Measurements from ENCODE around the gene ITGA4. TPM values are rescaled to one million over a fixed set of nuclear protein-coding genes. Genes with fewer than 3 reads are reported as not detected.

ITGA4 gene
- total RNA-seq, 1 experiment from 2014 or later = 4.6 TPM

DNA sequence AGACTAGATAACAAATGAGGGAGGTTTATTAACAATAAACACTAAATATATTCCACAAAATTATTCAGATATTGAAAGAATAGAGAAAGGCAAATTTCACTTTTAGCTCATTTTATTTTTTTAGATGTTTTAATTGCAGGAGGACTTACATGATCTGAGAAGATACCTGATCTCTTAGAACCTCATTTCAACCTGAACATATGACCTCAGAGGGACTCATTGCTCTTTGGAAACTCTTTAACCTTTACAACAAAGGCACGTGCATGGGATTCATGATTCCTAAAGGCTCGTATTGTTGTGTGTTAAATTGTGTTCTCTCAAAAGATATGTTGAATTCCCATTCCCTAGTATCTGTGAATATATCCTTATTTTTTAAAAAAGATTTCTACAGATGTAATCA is 35.7 kb upstream of the ITGA4 start:
- no TSS peak for BruUV-seq (replicated peaks)
- no peak overlapping the region for H3K4me3 ChIP-seq (ENCODE audit: low read depth, low read length, poor library complexity, severe bottlenecking)
- TF ChIP-seq EZH2 (IDR thresholded peaks at IDR 0.05; ENCODE audit: borderline replicate concordance, low read depth, low read length, poor library complexity, severe bottlenecking) = no peak
- TF ChIP-seq, protein P1, sequence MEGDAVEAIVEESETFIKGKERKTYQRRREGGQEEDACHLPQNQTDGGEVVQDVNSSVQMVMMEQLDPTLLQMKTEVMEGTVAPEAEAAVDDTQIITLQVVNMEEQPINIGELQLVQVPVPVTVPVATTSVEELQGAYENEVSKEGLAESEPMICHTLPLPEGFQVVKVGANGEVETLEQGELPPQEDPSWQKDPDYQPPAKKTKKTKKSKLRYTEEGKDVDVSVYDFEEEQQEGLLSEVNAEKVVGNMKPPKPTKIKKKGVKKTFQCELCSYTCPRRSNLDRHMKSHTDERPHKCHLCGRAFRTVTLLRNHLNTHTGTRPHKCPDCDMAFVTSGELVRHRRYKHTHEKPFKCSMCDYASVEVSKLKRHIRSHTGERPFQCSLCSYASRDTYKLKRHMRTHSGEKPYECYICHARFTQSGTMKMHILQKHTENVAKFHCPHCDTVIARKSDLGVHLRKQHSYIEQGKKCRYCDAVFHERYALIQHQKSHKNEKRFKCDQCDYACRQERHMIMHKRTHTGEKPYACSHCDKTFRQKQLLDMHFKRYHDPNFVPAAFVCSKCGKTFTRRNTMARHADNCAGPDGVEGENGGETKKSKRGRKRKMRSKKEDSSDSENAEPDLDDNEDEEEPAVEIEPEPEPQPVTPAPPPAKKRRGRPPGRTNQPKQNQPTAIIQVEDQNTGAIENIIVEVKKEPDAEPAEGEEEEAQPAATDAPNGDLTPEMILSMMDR (conservative IDR thresholded peaks at IDR 0.05; ENCODE audit: low read depth, low read length) = no peak
- POLR2A ChIA-PET (ENCODE audit: low non-redundant PET) = no interaction called here
- H3K27ac ChIP-seq (ENCODE audit: low read depth, low read length, poor library complexity, severe bottlenecking) = no peak overlapping the region
- DNase-seq (ENCODE audit: low spot score) = no peak
- no peaks in the 10 kb centered on the region for H3K9me3 ChIP-seq (ENCODE audit: low read depth, low read length, poor library complexity, severe bottlenecking)
- intact Hi-C loops (cut with micrococcal nuclease; ENCODE audit: unreplicated experiment) = no loop called here
- CTCF ChIA-PET = no interaction called here
- H3K27me3 ChIP-seq (replicated peaks; ENCODE audit: insufficient read depth, low read depth, low read length, poor library complexity) = no peaks in the 10 kb centered on the region
- no peaks in the 10 kb centered on the region for H3K4me1 ChIP-seq (ENCODE audit: insufficient read depth, low read length, poor library complexity, severe bottlenecking)
- H3K36me3 ChIP-seq (ENCODE audit: insufficient read depth, low read length, poor library complexity, severe bottlenecking) = no peaks in the 10 kb centered on the region

DNA sequence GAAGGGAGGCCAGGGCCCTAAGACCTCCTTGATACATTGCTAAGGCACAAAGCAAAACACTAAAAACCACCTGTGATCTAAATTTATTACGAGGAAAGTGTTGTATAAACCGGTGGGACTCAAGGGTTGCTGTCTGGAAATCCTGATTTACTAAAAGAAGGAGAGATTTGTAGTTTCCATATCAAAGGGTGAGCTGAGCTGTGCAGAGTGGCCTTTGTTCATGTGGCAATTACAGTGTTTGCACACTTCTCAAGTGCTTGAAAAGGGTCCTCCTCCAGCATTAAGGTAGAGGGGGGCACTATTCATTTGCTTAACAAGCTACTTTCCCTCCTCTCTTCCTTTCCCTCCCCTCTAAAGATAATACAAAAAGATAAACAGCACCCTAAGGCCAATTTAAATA is 30.5 kb upstream of the ITGA4 start:
- TF ChIP-seq, protein P1 (conservative IDR thresholded peaks at IDR 0.05; ENCODE audit: low read depth, low read length) = no peak
- no peak for TF ChIP-seq EZH2 (IDR thresholded peaks at IDR 0.05; ENCODE audit: borderline replicate concordance, low read depth, low read length, poor library complexity, severe bottlenecking)

DNA sequence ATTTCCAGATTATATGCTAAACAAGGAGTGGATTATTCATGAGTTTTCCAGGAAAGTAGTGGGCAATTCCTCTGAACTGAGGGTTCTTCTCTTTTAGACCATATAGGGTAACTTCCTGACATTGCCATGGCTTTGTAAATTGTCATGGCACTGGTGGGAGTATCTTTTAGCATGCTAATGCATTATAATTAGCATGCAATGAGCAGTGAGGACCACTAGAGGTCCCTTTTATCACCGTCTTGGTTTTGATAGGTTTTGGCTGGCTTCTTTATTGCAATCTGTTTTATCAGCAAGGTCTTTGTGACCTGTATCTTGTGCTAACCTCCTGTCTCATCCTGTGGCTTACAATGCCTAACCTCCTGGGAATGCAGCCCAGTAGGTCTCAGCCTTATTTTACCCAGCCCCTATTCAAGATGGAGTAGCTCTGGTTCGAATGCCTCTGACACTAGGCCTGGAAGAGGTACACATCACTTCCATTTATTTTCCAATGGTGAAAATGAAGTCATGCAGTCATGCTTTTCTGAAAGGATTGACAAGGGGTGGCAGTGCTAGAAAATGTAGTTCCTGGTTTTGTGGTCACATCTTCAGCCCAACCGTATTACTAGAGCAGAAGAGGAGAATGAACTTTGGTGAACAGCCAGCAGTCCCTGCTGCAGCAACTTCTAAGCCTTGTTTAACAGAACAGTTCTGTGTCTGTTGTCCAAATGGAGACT is 26.6 kb upstream of the ITGA4 start:
- POLR2A ChIA-PET (ENCODE audit: low non-redundant PET) = no interaction called here
- CTCF ChIA-PET = interaction anchor here (0.6 kb wide), 1 partner anchor 16 kb away, joined by 6 read pairs; no protein-coding TSS in a partner anchor
- H3K27me3 ChIP-seq (replicated peaks; ENCODE audit: insufficient read depth, low read depth, low read length, poor library complexity) = peaks cover 3% of the 10 kb centered on the region
- no peaks in the 10 kb centered on the region for H3K9me3 ChIP-seq (ENCODE audit: low read depth, low read length, poor library complexity, severe bottlenecking)
- H3K27ac ChIP-seq (ENCODE audit: low read depth, low read length, poor library complexity, severe bottlenecking) = no peak overlapping the region
- TF ChIP-seq, protein P1 (conservative IDR thresholded peaks at IDR 0.05; ENCODE audit: low read depth, low read length) = peak; percentile 70
- no peak for TF ChIP-seq EZH2 (IDR thresholded peaks at IDR 0.05; ENCODE audit: borderline replicate concordance, low read depth, low read length, poor library complexity, severe bottlenecking)
- peak; percentile 54 for DNase-seq (ENCODE audit: low spot score)
- intact Hi-C loops (cut with micrococcal nuclease; ENCODE audit: unreplicated experiment) = no loop called here
- no peak overlapping the region for H3K4me3 ChIP-seq (ENCODE audit: low read depth, low read length, poor library complexity, severe bottlenecking)
- no TSS peak for BruUV-seq (replicated peaks)
- H3K36me3 ChIP-seq (ENCODE audit: insufficient read depth, low read length, poor library complexity, severe bottlenecking) = no peaks in the 10 kb centered on the region
- H3K4me1 ChIP-seq (ENCODE audit: insufficient read depth, low read length, poor library complexity, severe bottlenecking) = no peaks in the 10 kb centered on the region

More for the DNA sequence above, 30.5 kb upstream of the ITGA4 start:
- H3K27ac ChIP-seq (ENCODE audit: low read depth, low read length, poor library complexity, severe bottlenecking) = no peak overlapping the region
- no peak overlapping the region for H3K4me3 ChIP-seq (ENCODE audit: low read depth, low read length, poor library complexity, severe bottlenecking)
- no peaks in the 10 kb centered on the region for H3K36me3 ChIP-seq (ENCODE audit: insufficient read depth, low read length, poor library complexity, severe bottlenecking)
- BruUV-seq (replicated peaks) = no TSS peak
- intact Hi-C loops (cut with micrococcal nuclease; ENCODE audit: unreplicated experiment) = no loop called here
- ChIA-PET POLR2A (ENCODE audit: low non-redundant PET) (no interaction called here), CTCF (no interaction called here)
- H3K27me3 ChIP-seq (replicated peaks; ENCODE audit: insufficient read depth, low read depth, low read length, poor library complexity) = peaks cover 3% of the 10 kb centered on the region
- no peaks in the 10 kb centered on the region for H3K9me3 ChIP-seq (ENCODE audit: low read depth, low read length, poor library complexity, severe bottlenecking)
- no peak for DNase-seq (ENCODE audit: low spot score)
- H3K4me1 ChIP-seq (ENCODE audit: insufficient read depth, low read length, poor library complexity, severe bottlenecking) = no peaks in the 10 kb centered on the region

Data from A673 (cell line).